Measurements from ENCODE around the gene CTU2.

DNA sequence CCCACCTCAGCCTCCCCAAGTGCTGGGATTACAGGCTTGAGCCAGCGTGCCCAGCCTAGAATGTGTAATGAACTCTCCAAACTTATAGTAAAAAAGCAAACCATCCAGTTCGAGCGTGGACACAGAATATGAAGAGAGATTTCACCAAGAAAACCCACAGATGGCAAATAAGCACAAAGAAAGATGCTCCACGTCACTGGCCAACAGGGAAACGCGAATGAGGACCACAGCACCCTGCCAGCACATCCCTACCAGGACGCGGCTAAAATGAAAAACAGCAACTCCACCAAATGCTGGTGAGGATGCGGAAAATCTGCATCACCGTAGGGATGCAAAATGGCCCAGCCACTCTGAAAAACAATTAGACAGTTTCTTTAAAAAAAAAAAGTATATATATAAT, 44.8 kb upstream of the CTU2 start:
- no peak for TF ChIP-seq POLR2A (IDR thresholded peaks at IDR 0.05)
- TF ChIP-seq, protein P1, sequence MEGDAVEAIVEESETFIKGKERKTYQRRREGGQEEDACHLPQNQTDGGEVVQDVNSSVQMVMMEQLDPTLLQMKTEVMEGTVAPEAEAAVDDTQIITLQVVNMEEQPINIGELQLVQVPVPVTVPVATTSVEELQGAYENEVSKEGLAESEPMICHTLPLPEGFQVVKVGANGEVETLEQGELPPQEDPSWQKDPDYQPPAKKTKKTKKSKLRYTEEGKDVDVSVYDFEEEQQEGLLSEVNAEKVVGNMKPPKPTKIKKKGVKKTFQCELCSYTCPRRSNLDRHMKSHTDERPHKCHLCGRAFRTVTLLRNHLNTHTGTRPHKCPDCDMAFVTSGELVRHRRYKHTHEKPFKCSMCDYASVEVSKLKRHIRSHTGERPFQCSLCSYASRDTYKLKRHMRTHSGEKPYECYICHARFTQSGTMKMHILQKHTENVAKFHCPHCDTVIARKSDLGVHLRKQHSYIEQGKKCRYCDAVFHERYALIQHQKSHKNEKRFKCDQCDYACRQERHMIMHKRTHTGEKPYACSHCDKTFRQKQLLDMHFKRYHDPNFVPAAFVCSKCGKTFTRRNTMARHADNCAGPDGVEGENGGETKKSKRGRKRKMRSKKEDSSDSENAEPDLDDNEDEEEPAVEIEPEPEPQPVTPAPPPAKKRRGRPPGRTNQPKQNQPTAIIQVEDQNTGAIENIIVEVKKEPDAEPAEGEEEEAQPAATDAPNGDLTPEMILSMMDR (IDR thresholded peaks at IDR 0.05): no peak
- no peak for TF ChIP-seq POLR2AphosphoS5 (IDR thresholded peaks at IDR 0.05)
- TF ChIP-seq EP300 (IDR thresholded peaks at IDR 0.05; ENCODE audit: low read depth): no peak

Data from transverse colon (tissue), 4 donors.